ENCODE results near the gene OPRL1. TPM values are rescaled to one million over a fixed set of nuclear protein-coding genes. Genes with fewer than 3 reads are reported as not detected.

The OPRL1 gene
- total and polyA plus RNA-seq, 2 donors (not counting 1 experiment from before 2014, with no cell fraction given), result 0.49 to 4.1 TPM

DNA sequence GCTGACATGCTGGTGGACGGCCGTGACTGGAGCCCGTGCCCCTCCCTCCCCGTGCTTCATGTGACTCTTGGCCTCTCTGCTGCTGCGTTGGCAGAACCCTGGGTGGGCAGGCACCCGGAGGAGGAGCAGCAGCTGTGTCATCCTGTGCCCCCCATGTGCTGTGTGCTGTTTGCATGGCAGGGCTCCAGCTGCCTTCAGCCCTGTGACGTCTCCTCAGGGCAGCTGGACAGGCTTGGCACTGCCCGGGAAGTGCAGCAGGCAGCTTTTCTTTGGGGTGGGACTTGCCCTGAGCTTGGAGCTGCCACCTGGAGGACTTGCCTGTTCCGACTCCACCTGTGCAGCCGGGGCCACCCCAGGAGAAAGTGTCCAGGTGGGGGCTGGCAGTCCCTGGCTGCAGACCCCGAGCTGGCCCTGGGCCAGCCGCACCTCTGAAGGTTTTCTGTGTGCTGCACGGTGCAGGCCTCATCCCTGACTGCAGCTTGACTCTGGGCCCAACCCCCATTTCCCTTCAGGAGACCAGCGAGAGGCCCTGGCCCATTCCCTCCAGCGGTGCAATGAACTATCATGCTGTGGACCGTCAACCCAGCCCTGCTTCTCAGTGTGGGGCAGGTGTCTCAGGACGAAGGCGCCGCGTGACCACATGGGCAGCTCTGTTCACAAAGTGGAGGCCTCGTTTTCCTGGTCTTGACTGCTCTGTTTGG lies 19.4 kb downstream of the OPRL1 start:
- no peak overlapping the region for H3K4me3 ChIP-seq (replicated peaks in 1 of 4; ENCODE audit: control extremely low read depth in 1 of 4, insufficient read depth in 1 of 4, low read depth in 3 of 4, low read length in 4 of 4)
- no peaks in the 10 kb centered on the region for H3K79me2 ChIP-seq (ENCODE audit: control insufficient read depth, insufficient read depth, low read length)
- H3K9ac ChIP-seq (ENCODE audit: insufficient read depth, low read length), result no peak overlapping the region
- no peaks in the 10 kb centered on the region for H3K9me3 ChIP-seq (ENCODE audit: control insufficient read depth, insufficient read depth, low read depth, low read length)
- no peak for DNase-seq (ENCODE audit: low read depth in 2 of 2)
- H3K36me3 ChIP-seq (ENCODE audit: control insufficient read depth, insufficient read depth, low read length), result no peaks in the 10 kb centered on the region
- no peak overlapping the region for H2AFZ ChIP-seq (ENCODE audit: low read length)
- no peak overlapping the region for H3K27ac ChIP-seq (ENCODE audit: insufficient read depth, low read length)
- H3K27me3 ChIP-seq (ENCODE audit: control insufficient read depth, insufficient read depth, low read length), result peaks cover 29% of the 10 kb centered on the region
- H3K4me1 ChIP-seq (ENCODE audit: control insufficient read depth, extremely low read depth, insufficient read depth, low read length), result no peaks in the 10 kb centered on the region
- H3K4me2 ChIP-seq (ENCODE audit: extremely low read depth, insufficient read depth, low read length), result no peak overlapping the region
- TF ChIP-seq, protein P1, sequence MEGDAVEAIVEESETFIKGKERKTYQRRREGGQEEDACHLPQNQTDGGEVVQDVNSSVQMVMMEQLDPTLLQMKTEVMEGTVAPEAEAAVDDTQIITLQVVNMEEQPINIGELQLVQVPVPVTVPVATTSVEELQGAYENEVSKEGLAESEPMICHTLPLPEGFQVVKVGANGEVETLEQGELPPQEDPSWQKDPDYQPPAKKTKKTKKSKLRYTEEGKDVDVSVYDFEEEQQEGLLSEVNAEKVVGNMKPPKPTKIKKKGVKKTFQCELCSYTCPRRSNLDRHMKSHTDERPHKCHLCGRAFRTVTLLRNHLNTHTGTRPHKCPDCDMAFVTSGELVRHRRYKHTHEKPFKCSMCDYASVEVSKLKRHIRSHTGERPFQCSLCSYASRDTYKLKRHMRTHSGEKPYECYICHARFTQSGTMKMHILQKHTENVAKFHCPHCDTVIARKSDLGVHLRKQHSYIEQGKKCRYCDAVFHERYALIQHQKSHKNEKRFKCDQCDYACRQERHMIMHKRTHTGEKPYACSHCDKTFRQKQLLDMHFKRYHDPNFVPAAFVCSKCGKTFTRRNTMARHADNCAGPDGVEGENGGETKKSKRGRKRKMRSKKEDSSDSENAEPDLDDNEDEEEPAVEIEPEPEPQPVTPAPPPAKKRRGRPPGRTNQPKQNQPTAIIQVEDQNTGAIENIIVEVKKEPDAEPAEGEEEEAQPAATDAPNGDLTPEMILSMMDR (conservative IDR thresholded peaks at IDR 0.05 in 1 of 2, IDR thresholded peaks at IDR 0.05 in 1 of 2; ENCODE audit: low read depth in 1 of 2, low read length in 2 of 2), result no peak
- no peak for TF ChIP-seq EZH2 (IDR thresholded peaks at IDR 0.05; ENCODE audit: low read length, missing control alignments)
- no peaks in the 10 kb centered on the region for H4K20me1 ChIP-seq (ENCODE audit: control insufficient read depth, extremely low read depth, insufficient read depth, low read length)

- DNase-seq (ENCODE audit: low read depth in 2 of 2), result no peak
- Histone ChIP-seq H2AFZ (ENCODE audit: low read length) (no peak overlapping the region), H4K20me1 (ENCODE audit: control insufficient read depth, extremely low read depth, insufficient read depth, low read length) (no peaks in the 10 kb centered on the region), H3K4me3 (replicated peaks in 1 of 4; ENCODE audit: control extremely low read depth in 1 of 4, insufficient read depth in 1 of 4, low read depth in 3 of 4, low read length in 4 of 4) (no peak overlapping the region), H3K9ac (ENCODE audit: insufficient read depth, low read length) (no peak overlapping the region), H3K79me2 (ENCODE audit: control insufficient read depth, insufficient read depth, low read length) (no peaks in the 10 kb centered on the region), H3K27ac (ENCODE audit: insufficient read depth, low read length) (no peak overlapping the region), H3K36me3 (ENCODE audit: control insufficient read depth, insufficient read depth, low read length) (no peaks in the 10 kb centered on the region), H3K4me2 (ENCODE audit: extremely low read depth, insufficient read depth, low read length) (no peak overlapping the region), H3K27me3 (ENCODE audit: control insufficient read depth, insufficient read depth, low read length) (peaks cover 29% of the 10 kb centered on the region), H3K4me1 (ENCODE audit: control insufficient read depth, extremely low read depth, insufficient read depth, low read length) (no peaks in the 10 kb centered on the region), H3K9me3 (ENCODE audit: control insufficient read depth, insufficient read depth, low read depth, low read length) (no peaks in the 10 kb centered on the region)
- TF ChIP-seq EZH2 (IDR thresholded peaks at IDR 0.05; ENCODE audit: low read length, missing control alignments), result no peak
- TF ChIP-seq, protein P1 (conservative IDR thresholded peaks at IDR 0.05 in 1 of 2, IDR thresholded peaks at IDR 0.05 in 1 of 2; ENCODE audit: low read depth in 1 of 2, low read length in 2 of 2), result no peak
Observed at GRCh38 chr20:64099880-64100565, 20.1 kb downstream of the OPRL1 start.

DNA sequence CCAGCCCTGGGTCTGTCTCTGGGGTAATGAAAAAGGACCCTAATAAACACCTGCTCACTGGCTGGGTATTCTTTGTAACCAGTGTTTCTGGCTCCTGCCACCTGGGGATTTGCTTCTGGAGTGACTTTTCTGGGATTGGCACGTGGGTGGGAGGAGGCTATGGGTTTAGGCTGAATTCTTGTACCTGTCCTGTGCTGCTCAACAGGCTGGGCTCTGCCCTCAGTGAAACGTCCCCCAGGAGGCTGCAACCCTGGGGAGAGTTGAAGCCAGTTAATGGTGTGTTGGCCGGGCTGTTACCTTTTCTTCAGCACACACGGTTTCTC lies 20.6 kb downstream of the OPRL1 start:
- no peak overlapping the region for H3K4me2 ChIP-seq (ENCODE audit: extremely low read depth, insufficient read depth, low read length)
- no peak overlapping the region for H3K27ac ChIP-seq (ENCODE audit: insufficient read depth, low read length)
- no peak overlapping the region for H3K9ac ChIP-seq (ENCODE audit: insufficient read depth, low read length)
- no peak for DNase-seq (ENCODE audit: low read depth in 2 of 2)
- no peaks in the 10 kb centered on the region for H3K9me3 ChIP-seq (ENCODE audit: control insufficient read depth, insufficient read depth, low read depth, low read length)
- H3K27me3 ChIP-seq (ENCODE audit: control insufficient read depth, insufficient read depth, low read length), result peaks cover 29% of the 10 kb centered on the region
- H3K4me1 ChIP-seq (ENCODE audit: control insufficient read depth, extremely low read depth, insufficient read depth, low read length), result no peaks in the 10 kb centered on the region
- no peak overlapping the region for H2AFZ ChIP-seq (ENCODE audit: low read length)
- no peaks in the 10 kb centered on the region for H4K20me1 ChIP-seq (ENCODE audit: control insufficient read depth, extremely low read depth, insufficient read depth, low read length)
- TF ChIP-seq, protein P1 (conservative IDR thresholded peaks at IDR 0.05 in 1 of 2, IDR thresholded peaks at IDR 0.05 in 1 of 2; ENCODE audit: low read depth in 1 of 2, low read length in 2 of 2), result no peak
- no peak for TF ChIP-seq EZH2 (IDR thresholded peaks at IDR 0.05; ENCODE audit: low read length, missing control alignments)
- no peaks in the 10 kb centered on the region for H3K36me3 ChIP-seq (ENCODE audit: control insufficient read depth, insufficient read depth, low read length)
- no peak overlapping the region for H3K4me3 ChIP-seq (replicated peaks in 1 of 4; ENCODE audit: control extremely low read depth in 1 of 4, insufficient read depth in 1 of 4, low read depth in 3 of 4, low read length in 4 of 4)
- H3K79me2 ChIP-seq (ENCODE audit: control insufficient read depth, insufficient read depth, low read length), result no peaks in the 10 kb centered on the region
